Activated T-helper 9 cell treated with anti-CD3 and anti-CD28 coated beads, Interleukin-2, amount 50 U/mL, for 16 hours (primary cell): Measurements from ENCODE around the gene CEP72.

Source experiments
- DNase-seq: peaks from one replicate; pipeline ENCODE4 v3.0.0-alpha.2; 2020; ENCODE audit warnings: low read depth

CEP72 gene

DNA sequence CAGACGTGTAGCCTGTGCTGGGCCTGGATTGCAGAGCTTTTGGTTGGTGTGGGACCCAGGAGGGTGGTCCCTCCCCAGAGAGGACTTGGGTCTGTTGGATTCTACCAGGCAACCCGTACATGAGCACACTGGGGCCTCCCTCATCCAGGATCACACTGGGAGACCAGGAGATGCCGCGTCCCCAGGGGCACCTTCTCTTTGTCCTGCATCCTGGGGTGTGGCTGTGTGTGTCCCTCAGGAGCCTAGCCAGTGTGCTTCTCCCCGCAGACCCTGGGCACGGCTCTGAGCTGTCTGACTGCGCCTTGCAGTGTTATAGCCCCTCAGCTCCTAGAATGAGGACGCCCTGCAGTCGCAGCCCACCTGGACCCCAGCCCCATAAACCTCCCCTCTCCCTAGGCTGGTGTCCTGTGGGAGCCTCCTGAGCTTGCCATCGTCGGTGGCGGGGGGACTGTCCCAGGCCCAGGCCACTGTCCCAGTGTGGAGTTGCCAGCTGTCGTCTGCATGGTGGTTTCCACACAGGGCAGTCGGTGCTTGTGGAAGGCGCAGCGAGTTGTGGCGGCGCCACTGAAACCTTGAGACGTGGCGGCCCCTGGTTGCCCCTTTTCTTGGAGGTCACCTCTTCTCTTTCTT lies 27.6 kb downstream of the CEP72 start:
- no peak for DNase-seq

DNA sequence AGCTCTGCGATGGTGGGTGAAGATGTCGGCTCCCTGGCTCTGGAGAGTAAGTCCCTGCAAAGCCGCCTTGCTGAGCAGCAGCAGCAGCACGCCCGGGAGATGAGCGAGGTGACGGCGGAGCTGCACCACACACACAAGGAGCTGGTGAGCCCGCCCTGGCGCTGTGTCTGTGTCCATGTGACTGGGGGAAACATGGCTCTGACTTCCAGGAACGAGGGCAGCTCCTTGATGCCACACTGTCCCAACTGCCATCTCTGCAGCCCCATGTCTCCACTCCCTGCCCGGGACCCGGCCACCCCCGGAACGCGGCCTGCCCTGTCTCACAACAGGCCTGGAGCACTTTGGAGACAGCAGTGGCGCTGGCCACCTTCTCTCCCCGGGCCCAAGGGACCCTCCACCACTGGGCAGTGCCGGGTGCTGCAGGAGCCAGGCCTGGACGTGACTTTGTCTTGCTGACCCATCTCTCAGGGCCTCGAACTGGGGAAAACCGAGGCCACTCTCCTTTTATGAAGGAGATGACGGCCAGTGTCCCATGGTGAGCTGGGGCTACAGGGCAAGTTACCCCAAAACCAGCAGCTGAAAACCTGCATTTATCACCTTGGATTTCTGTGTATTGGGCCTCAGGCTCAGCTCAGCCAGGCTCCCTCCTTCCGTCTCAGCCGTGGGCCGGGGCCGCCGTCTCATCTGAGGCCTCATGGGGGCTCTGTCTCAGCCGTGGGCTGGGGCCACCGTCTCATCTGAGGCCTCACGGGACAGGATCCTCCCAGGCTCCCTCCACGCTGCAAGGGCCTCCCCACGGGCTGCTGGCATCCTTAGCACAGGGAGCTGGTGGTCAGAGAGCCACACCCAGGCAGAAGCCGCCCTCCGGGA lies 28.6 kb downstream of the CEP72 start:
- DNase-seq = no peak

DNA sequence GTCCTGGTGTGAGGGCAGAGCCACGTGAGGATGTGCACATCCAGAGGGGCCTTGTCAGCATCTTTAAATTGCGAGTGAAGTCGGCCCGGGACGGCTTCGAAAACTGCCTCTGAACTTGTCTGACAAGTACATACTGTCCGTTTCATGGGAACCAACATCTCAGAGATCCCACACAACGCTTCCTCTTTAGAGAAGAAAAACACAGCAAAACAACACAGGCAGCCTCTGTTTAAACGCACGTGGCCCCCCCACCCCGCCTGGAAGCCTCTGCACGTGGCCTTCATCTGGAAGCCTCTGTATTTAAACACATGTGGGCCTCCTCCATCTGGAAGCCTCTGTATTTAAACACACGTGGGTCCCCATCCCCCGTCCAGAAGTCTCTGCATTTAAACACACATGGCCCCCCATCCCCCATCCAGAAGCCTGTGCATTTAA lies 29.2 kb downstream of the CEP72 start:
- DNase-seq = no peak

DNA sequence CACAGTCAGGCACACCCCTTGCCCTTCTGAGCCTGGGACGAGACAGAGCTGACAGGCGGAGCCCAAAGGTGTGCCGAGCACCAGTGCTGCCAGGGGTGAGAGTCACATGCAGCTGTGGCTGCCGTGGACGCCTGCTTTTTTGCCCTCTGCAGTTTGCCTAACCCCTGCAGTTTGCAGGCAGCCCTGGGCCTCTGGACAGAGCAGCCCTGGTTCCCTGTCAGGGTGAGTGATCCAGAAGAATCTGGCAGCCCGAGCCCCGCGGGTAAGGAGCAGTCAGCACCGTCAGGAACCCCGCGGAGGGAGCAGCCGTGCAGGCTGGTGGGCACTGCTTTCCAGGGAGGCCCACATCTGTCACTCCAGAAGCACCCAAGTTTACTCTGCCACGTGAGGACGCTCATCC lies 30.3 kb downstream of the CEP72 start:
- DNase-seq = no peak

DNA sequence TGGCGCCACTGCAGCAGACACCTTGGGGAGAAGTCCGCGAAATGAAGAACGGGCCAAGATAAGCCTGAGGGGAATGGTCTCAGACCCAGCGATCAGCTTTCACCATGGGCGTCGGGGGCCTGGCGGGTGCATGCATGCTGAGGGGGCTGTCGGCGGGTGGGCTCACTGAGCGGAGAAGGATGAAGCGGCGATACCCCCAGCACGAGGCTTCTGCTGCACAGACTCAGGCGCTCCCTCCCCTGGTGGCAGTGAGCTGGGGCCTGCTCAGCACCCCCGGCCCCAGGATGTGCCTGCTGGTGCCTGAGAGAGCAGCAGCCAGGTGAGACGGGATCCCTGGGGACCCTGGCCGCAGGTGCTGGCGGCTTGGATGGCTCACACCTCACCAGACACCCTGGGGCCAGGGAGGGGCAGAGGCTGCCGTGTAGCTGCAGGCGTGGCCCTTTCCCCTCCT lies 31.2 kb downstream of the CEP72 start:
- DNase-seq = no peak

DNA sequence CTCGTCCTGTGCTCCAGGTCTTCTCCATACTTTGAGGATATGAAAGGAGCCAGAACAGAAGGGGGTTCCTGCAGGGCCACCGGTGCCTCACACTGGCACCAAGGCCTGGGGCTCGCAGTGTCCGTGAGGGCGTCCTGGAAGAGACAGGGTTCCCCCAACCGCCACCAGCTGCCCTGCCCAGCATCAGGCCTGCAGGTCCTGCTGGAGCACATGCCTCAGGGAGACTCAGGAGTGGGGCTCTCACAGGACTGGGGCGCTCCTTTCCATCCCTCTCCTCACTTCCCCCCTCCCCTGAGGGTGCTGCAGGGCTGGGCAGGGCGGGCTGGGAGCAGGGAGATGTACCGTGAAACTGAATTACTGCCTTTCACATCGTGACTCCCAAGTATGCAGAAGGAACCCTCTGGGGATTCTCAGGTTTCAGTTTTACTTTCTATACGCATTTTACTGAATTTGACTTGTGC lies 31.7 kb downstream of the CEP72 start:
- DNase-seq = no peak

DNA sequence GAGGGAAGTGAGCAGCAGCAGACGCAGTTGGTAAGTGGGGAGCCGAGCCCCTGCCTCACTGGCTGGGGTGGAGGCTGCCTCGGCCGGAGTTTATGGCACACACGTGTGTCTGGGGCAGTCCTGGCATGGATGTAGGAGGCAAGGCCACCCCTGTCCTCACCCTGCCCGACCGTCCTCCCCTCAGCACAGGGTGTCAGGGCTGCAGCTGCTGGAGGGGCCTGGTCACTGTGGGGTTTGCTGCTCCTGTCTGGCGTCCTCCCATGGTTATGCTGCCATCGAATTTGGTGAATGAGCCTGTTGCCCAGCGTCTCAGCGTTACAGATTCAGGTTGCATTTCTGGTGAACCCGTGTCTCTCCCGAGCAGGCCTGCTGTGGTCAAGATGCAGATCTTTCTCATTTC lies 32.4 kb downstream of the CEP72 start:
- DNase-seq = no peak

DNA sequence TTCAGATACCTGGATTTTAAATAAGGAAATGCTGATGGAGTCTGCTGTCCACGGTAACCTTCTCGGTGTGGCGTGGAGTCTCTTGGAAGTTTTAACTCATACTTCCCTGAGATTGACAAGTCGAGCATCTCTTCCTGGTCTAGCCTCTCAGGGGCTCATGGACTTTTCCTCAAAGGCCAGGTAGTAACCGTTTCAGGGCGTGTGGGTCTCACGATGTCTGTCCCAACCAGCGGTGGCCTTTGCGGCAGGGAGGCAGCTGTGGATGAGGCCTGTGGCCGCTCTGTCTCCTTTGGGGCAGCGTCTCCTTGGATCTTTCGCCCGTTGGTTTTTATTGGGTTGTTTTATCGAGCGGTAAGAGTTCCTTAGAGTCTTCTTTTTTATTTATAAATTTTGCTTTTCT lies 32.8 kb downstream of the CEP72 start:
- DNase-seq = no peak

DNA sequence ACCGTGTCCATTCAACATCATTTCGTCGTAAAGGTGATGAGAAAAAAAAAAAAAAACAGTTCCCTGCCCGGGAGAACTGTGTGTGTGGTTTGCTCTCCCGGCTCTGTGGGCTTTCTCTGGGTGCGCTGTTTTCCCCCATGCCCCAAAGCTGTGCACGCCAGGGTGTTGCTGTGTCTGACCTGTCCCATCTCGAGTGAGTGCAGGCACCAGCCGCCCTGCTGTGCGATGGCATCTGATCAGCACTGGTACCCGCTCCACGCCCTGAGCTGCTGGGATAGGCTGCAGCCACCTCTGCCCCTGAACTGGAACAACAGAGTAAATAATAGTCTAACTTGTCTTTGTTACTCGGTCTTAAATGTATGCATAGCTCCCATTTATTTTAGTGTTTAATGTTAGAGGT lies 33.3 kb downstream of the CEP72 start:
- DNase-seq = no peak

DNA sequence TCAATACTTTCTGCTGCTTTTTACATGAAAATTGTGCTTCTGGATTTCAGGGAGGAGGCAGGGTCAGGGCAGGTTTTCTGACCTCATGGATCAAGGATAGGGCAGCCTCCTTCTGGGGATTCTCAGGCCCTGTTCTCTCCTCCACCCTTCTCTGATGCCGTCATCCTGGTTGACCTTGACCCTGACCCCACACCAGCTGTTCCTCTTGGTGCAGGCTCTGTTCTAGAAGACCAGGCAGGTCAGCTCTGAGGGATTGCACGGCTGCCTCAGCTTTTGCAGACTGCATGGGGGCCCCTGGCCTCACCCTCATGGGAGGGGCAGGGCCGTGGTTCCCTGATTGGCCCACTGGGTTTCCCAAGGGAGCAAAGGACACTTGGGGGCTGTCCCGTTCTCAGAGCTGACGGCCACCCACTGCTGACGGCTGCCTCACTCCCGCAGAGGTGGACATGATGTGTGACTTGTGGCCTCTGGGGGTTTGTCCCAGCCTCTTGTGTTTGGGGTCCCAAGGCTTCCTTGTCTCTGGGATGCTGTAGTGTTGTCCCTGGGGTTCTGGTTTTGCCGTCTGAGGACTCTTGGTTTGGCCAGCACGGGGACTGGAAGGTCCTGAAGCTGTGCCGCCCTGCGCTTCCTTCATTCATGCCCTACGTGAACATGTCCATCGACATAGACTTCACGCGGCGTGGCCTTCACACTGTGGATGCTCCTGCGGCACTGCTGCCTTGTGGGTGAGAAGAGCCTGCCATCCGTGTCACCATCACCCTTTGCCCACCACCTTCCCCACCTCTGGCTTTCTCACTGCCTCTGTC lies 34.5 kb downstream of the CEP72 start:
- no peak for DNase-seq

DNA sequence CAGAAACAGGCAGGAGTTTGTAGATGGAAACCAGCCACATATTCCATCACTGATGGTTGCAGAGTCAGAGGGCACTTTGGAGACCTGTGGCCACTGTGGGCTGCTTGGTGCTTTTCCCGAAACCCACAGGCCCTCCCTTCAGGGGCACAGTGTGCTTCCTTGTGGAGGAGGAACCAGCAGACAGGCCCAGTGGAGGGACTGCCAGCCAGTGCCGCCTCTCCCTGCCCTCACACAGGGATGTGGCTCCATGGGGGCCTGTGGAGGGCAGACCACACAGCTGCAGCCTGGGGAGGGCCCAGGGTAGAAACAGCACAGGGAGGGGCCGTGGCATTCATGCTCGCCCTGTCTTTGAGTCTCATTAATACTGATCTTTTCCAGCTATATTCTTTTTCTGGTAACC lies 35.2 kb downstream of the CEP72 start:
- DNase-seq = no peak

DNA sequence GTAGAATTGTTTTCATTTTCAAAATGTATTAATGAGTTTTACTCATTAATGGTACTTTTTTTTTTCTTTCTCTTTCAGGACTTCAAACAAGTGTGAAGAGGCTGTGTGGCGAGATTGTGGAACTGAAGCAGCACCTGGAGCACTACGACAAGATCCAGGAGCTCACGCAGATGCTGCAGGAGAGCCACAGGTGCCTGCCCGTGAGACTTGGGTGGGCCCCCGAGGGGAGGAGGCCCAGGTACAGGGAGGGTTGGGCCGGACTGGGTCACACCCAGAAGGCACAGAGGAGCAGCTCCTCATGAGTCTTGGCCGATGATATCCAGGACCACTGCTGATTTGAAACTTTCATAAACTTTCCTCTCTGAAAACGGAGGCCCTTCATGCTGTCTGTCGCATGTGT lies 35.6 kb downstream of the CEP72 start:
- DNase-seq = no peak

DNA sequence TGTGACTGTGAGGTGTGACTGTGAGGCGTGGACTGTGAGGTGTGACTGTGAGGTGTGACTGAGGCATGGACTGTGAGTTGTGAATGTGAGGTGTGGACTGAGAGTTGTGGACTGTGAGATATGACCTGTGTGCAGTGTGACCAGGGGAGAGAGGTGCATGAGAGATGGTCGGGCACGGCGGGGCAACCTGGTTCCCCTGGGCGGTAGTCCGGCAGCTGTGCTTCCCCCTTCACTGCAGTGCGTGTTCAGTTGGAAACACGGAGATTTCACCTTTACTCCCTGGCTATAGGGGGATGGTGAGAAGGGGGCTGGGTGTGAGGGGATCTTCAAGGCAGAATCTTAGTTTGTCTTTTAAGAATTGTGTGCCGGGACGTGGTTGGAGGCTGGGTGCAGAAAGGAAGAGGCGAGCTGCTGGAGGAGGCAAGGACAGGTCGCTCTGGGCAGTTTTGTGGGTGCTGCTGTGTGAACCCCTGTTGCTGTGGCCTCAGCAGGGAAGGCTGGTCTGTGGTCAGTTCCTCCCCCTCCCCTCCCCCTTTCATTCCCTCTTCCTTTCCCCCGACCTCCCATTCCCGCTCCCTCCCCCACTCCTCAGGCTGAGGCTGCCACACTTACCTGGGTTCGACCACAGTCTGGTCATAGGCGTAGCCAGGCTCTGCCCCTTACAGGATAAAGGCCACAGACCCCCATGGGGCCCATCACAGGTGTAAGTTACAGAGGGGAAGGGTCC lies 39.3 kb downstream of the CEP72 start:
- DNase-seq = no peak

DNA sequence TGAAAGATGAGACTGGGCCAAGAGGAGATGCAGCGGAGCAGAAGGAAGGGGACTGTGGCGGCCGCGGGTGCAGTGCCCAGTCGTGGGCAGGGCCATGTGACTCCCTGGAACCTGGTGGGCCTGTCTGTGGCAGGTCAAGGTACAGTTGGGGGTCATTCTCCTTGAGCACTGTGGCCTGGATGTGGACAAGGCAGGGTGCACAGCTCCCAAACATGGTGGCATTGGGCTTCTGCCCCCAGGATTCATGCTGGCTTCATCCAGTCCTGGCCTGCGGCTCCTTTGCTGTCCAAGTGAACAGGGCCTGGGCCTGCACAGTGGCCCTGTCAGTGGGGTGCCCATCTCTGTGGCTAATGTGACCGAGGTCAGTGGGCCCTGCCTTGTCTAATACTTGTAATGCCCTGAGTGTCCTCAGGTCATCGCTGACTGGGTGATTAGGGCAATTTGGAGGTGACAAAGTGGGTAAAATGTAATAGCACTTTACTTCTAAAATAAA lies 39.9 kb downstream of the CEP72 start:
- no peak for DNase-seq

DNA sequence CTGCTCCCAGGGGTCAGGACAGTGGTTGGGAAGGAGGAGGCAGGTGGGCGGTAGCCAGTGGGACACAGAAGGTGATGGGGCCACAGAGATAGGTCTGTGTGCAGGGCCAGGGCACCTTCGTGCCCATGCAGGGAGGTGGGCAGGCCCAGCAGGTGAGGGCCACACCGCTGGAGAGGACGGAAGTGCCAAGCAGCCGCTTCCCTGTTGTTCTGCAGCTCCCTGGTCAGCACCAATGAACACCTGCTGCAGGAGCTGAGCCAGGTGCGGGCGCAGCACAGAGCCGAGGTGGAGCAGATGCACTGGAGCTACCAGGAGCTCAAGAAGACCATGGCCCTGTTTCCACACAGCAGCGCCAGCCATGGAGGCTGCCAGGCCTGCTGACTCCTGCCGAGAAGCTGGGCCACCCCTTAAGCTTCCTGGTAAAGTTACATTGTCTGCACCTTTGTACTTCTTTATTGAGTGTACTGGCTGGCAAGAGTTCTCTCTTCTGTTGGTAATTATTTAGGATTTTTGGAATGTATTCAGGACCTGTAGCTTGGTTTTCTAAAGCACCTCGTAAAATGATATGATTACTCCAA lies 40.7 kb downstream of the CEP72 start:
- DNase-seq = no peak

DNA sequence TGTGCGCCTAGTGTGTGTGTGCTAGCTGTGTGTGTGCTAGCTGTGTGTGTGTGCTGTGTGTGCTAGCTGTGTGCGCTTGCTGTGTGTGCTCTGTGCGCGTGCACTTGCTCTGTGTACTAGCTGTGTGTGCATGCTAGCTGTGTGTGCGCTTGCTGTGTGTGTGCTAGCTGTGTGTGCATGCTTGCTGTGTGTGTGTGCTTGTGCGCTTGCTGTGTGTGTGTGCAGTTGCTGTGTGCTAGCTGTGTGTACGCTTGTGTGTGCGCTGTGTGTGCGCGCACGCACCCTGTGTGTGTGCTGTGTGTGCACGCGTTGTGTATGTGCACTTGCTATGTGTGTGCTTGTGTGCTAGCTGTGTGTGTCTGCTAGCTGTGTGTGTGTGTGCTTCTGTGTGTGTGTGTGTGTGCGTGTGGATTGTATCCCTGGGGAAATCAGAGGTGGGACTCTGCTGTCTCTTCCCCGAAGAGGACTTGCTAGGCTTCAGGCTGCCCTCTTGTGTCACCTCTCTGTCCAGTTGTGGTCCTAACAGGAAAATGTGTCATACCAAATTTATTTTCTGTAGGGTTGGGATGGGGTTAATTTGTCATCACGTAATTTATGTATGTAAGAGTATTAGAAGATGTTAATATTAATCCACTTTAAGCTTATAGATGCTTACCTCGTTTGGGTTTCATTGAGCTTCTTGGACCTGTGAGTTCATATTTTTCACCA lies 42.1 kb downstream of the CEP72 start:
- no peak for DNase-seq

DNA sequence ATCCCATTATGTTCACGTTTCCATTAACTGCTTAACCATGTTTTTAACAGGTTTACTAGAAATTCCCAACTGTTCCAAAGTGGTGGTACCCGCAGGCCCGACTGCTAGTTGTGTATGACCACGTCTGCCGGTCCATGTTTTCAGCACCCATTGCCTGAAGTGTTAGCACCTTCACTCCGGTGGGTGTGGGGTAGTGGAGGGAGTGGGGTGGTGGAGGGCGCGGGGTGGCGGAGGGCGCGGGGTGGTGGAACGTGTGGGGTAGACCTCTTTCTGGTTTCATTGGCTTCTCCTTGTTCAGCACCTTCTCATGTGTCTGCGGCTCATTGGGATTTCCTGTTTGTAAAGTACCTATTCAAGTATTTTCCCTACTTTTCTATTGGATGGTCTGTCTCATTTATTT lies 43.3 kb downstream of the CEP72 start:
- DNase-seq = no peak

DNA sequence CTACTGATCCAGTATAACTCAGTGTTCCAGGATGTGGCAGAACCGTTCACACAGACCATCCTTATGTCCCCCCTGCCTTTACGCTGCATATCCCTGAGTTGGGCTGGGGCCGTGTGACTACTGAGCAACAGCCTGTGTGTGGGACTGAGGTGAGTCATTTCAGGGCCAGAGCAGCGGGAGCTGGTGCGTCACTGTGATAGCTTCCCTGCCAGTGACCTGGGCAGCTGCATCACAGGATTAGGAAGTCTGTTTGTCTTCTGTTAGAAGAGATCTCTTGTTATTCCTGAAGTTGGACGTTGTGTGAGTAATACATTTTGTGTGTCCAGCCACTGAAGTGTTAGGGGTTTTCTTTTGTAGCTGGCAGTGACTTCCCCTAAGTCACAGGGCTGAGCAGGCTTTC lies 45.4 kb downstream of the CEP72 start:
- DNase-seq = no peak

DNA sequence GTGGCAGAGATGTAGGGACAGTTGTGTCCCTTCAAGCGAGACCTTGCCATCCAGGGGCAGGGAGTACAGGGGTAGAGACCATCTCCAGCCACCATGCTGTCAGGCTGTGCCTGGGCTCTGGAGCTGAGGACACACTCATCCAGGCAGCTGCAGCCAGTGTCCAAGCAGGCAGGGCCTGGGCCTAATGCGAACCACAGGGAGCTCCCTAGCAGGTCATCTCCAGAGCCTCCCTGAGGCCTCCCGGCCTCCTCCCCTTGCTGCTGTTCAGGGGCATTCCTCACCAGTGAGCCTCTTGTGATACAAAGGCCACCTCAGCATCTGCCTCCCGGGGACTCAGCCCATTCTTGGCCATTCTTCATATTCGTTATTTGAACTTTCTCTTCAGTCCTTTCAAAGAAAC lies 46.0 kb downstream of the CEP72 start:
- no peak for DNase-seq

DNA sequence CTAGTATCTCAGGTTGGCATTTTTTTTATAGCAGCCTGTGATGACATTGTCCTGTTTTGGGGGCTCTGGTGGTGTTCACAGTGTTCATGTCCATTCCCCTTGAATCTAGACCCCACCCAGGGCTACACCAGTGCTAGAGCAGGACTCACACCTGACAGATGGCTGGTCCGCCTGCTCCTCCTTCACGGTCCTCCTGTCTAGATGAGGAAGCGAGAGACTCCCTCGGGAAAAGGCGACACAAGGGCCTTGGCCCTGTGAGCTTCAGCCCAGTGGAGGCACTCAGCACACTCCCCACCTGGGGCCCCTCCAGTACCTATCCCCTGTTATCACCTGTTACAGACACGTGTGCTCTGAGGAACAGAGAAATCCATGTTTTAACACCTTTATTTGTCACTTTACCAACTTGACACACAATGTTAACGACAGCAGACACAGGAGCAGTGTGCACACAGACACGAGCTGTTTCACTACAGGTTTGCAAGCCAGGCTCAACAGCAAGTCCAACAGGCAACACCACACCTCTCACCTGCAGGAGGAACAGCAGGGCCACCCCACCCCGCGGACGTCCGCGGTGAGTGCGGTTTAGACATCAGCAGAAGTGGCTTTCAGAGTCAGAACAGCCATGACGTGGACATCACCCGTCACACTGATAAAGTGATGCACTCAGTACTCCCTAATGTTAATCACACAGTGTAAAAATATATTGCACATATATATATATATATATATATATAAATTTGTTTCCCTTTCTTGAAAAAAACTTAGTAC lies 47.5 kb downstream of the CEP72 start:
- DNase-seq = no peak
